DMS153 (cell line): Measurements from ENCODE around the gene CYGB.

Source experiments
- DNase-seq: peaks from one replicate; lab custom pipeline; 2025; lab: John Stamatoyannopoulos, UW

The CYGB gene

GRCh38 chr17:76500747-76501017 is 36.8 kb downstream of the CYGB start:
- DNase-seq = no peak

DNA sequence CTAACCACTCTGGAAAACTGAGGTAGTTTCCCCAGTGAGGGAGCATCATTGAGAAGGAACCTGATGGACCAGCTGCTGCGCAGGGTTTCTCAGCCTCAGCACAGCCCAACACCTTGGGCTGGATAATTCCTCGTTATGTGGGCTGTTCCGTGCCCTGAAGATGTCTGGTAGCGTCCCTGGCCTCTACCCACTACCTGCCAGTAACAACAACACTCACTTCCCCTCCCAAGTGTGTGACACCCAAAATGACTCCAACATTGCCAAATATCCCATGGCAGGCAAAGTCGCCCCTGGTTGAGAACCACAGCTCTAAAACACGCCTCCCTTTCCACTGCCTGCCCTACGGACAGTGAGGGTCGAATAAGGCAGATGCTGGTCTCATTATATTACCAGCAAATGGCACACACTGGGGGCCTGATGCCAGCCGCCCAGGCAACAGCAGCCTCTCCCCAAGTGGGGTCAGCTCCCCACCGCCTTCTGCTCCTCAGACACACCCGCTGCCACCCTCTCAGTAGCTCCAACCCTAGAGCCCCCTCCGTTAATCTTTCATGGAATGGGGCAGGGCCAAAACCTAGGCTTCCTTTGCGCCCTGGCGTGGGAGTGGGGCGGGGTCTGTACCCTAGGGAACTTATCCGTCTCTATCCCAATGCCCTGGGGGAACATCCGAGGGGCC is 37.3 kb downstream of the CYGB start:
- DNase-seq = no peak

GRCh38 chr17:76499267-76499667 is 38.2 kb downstream of the CYGB start:
- DNase-seq = no peak

- no peak for DNase-seq
Observed at GRCh38 chr17:76498876-76499251, 38.6 kb downstream of the CYGB start.

DNA sequence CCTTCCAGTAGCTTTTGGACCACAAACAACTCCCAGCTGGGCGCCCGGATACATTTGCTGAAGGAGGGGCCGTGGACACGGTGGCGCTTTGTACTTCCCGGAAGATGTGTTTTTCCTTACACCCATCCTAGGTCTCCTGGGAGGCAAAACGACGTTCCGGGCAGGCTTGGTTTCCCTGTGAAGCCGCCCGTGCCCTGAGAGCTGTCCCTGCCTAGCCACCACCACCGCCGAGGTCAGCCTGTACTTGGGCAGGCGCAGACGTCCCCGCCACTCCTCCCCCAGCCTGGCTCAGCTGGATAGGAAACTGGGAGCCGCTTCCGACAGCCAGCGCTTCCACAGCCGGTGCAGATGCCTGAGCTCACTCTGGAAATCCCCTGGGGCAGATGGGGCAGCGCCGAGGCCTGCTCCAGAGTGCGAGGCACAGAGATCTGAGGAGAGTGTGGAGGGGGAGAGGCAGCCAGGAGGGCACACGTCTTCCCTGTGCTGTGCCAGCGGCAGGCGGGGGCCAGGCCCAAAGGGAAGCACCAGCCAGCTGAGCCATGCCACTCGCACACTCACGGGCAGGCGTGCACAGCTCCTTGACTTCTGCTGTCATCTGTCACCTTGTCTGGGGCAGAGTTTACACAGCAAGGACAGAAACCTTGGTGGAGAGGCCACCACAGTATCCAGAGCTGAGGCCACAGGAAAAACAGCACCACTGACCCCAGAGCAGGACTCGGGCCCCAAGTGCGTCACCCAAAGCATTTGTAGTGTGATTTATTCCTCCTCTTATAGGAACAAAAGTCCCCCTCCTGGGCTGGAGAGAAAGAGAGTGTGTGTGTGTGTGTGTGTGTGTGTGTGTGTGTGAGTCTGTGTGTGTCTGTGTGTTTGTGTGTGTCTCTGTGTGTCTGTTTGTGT is 39.3 kb downstream of the CYGB start:
- peak; percentile 56 for DNase-seq

DNA sequence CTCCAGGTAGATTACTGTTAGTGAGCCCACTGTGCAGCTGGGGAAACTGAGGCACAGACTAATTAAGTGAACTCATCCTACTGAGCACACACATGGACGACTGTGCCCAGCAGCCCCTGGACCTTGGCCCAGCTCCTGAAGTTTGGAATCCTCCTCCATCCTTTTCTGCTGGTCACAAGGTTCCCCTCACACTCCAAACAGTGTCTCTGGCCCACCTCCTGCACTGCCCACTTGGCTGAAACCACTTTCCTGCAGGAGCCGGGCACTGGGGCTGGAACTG is 39.9 kb downstream of the CYGB start:
- DNase-seq = no peak

- DNase-seq = no peak
Observed at GRCh38 chr17:76496464-76496863, 41.0 kb downstream of the CYGB start.

DNA sequence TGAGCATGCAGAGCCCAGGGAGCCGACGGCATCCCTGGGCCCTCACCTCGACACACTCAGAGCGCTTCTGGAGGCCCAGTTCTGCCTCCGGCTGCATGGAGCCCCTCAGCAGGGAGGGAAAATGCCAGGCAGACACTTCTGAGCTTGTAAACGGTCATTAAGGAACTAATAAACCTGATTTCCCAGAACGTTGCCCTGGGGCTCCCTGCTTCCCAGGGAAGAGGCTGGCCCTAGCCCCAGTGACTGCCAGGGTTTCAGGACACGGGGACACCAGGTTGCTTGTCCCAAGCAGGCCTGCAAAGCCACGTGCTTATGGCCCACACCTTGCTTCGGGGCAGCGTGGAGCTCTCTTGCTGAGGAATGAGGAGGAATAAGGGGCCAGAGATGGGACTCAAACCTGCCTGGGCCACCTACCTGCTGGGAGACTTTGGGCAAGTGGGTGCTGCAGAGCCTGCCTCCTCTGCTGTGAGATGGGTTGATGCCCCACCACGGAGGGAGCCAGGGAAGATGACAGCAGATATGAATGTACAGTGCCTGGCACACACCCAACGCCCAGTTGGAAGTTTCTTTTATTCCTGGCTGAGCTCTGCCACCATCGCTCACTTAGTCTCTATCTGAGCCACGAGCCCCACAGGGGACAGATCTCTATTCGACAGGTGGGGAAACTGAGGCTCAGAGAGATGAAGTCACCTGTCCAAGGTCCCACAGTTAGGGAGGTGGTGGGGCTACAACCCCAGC is 41.7 kb downstream of the CYGB start:
- no peak for DNase-seq

- no peak for DNase-seq
Observed at GRCh38 chr17:76493505-76494167, 43.9 kb downstream of the CYGB start.

DNA sequence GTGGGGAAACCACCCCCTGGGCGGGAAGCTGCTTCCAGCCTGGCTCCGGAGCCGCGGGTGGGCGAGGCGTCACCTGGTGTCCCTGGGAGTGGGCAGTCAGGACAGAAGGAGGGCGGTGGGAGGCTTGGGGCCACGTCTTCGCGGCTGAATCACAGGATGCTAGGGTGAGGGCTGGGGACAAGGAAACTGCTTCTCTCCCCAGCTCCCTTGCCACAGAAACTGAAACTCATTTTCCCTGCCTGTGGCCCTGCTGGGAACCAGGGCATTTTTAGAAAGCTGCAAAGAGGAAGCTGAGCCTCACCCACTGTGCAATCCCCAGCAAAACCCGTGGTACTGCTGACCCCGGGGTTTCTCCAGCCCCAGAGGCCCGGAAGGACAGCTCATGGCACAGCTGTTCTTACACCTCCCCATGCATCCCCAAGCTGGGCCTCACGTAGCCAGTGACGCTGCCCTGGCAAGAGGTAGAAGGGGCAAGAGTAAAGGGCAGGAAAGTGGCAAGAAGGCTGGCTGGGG is 44.5 kb downstream of the CYGB start:
- DNase-seq = no peak

DNA sequence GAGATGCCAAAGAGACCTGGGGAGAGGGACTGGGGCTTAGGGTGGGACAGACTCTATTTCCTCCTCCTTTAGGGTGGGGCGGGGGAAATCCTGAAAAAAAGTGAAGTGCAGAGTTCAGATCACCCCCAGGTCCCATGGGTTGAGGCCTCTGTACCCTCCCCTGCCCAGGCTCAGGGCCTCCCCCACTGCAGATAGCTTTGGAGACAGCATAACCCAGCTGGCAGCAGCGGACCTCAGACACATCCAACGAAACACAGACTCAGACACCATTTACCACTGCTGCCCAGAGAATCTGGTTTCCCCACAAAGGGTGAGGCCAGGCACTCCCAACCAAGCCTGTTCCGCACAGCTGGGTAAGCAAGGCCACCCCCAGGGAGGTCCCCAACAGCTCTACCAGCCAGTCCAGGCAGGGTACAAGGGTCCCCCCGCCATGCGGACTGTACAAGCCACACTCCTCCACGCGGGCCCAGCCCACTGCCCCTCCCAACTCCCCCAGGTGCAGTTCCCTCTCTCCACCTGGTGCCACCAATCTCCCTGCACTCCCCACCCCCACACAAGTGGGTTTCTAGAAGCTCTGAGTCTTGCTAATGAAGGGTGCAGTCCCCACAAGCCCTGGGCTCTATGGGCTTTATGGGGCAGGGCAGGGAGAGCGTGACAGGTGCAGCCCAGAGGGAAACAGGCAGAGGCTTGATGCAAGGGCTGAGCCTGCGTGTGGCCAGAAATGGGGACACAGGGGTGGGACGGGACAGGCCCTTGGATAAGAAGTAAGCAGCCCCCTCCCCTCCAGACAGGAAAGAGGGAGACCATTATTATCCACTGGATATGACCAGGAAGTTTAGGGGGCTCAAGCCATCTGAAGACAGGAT is 45.2 kb downstream of the CYGB start:
- DNase-seq = no peak

DNA sequence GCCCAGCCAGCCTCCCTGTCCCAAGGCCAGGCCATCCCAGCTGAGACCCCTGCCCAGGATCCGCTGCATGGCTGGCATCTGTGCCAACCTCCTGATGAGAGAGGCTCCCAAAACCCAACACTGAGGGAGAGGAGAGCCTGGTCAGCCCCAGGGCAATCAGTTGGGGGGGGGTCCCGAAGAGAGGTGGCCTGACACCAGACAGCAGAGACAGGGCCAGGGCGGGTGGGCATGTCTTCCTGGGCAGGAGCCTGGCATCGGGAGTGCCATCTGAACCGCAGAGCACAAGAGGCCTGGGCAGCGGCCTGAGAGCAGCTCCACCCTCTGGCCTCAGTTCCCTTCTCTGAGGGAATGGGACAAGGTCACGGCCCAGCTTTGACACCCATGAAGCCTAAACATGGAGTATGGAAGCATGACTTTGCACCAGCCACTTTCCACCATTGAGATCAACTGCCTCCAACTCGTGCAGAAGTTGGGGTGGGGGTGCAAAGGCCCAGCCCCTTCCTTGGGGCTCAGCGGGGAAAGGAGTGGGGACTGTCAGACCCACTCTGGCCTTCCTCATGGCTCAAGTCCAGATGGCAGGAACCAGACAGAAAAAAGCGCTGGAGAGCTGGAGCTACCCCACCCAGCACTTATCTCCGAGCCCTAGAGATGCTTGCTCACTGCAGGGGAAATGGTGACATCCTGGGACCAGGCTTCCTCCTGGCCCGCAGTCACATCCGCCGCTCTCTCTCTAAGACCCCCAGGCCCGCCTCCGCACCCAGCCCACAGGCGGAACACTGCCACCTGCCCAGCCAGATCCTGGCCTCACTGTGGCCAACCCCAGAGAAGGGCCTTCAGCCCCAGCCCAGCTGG is 46.0 kb downstream of the CYGB start:
- no peak for DNase-seq

- DNase-seq = no peak
Observed at GRCh38 chr17:76490112-76490710, 47.3 kb downstream of the CYGB start.

DNA sequence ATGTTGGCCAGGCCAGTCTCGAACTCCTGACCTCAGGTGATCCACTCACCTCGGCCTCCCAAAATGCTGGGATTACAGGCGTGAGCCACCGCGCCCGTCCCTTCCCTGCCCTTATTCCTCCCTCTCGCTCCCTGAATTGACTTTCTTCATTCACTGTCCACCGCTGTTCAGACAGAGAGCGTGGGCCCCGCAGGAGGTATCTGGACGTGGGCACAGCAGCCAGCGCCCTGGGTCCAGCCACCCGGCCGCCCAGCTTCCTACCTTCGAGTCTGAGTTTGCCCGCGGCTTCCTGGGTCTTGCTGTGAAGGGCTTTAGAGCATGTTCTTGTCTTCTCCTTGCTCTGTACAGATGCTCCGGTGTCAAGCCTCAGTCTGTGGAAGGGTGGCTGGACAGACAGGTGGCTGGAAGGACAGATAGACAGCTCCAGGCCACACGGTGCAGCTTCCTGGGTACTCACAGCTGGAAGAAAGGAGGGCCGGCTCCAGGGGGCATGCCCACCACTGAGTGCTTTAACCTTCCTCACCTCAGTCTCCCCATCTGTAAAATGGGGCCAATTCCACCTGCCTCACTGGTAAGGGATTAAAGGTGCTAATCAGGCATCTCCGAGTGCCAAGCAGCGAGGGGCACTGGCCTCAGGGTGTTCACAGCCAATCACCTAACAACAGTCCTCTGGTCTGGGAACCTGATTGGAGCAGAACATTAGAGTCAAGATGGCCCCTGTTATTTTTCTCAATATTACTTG is 49.9 kb downstream of the CYGB start:
- no peak for DNase-seq

- DNase-seq = peak; percentile 88
Observed at GRCh38 chr17:76485569-76485968, 51.9 kb downstream of the CYGB start.

GRCh38 chr17:76484228-76484725 is 53.2 kb downstream of the CYGB start:
- no peak for DNase-seq

GRCh38 chr17:76481071-76481655 is 56.3 kb downstream of the CYGB start:
- DNase-seq = no peak

GRCh38 chr17:76480632-76481031 is 56.9 kb downstream of the CYGB start:
- no peak for DNase-seq

GRCh38 chr17:76479515-76480060 is 57.9 kb downstream of the CYGB start:
- no peak for DNase-seq
